ENCODE results near the gene STAG3. TPM values are rescaled to one million over a fixed set of nuclear protein-coding genes. Genes with fewer than 3 reads are reported as not detected.

Gene STAG3
- total and polyA plus RNA-seq, 2 donors (not counting 1 experiment from before 2014, with no cell fraction given): 24.8 to 33.4 TPM

DNA sequence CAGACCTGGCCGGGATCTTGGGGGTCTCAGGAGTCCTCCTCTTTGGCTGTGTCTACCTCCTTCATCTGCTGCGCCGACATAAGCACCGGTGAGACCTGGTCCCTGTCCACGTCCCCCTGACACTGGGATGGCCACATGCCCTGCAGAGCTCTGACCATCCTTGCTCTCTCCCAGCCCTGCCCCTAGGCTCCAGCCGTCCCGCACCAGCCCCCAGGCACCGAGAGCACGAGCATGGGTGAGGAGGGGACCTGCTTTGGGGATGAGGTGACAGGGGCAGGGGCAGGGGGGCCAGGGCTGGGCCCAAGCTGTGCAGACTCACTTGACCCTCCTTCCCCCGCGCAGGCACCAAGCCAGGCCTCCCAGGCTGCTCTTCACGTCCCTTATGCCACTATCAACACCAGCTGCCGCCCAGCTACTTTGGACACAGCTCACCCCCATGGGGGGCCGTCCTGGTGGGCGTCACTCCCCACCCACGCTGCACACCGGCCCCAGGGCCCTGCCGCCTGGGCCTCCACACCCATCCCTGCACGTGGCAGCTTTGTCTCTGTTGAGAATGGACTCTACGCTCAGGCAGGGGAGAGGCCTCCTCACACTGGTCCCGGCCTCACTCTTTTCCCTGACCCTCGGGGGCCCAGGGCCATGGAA is 43.0 kb downstream of the STAG3 start:
- intact Hi-C loops (cut with micrococcal nuclease): loop anchor here (2.0 to 5.0 kb wide), 3 partner anchors 44 to 138 kb away; partner anchors contain the start of genes GPC2, LAMTOR4, STAG3 and ZNF3
- ATAC-seq (ENCODE audit: low read depth): no peak
- WGBS (ENCODE audit: insufficient coverage): 54% methylated on average over 16 of the region's 22 CpGs

More for the DNA sequence above, 43.0 kb downstream of the STAG3 start:
- no peak for DNase-seq
- no peaks in the 10 kb centered on the region for H3K27me3 Mint-ChIP-seq
- Histone ChIP-seq H3K9me3 (ENCODE audit: control extremely low read depth in 1 of 3, control insufficient read depth in 2 of 3, insufficient read depth in 1 of 3, low read length in 2 of 3) (no peaks in the 10 kb centered on the region), H2AFZ (ENCODE audit: insufficient read depth, low read depth, low read length, poor library complexity, severe bottlenecking) (peak overlapping the region; percentile 24), H3K36me3 (replicated peaks in 1 of 2; ENCODE audit: control extremely low read depth in 1 of 2, control insufficient read depth in 1 of 2, extremely low read depth in 1 of 2, insufficient read depth in 2 of 2, low read length in 1 of 2) (peaks cover 0 to 11% of the 10 kb centered on the region in 2 experiments), H3K79me2 (ENCODE audit: control insufficient read depth, insufficient read depth, low read length) (peaks cover 47% of the 10 kb centered on the region), H3K27me3 (replicated peaks in 1 of 4; ENCODE audit: control extremely low read depth in 1 of 4, control insufficient read depth in 3 of 4, insufficient read depth in 4 of 4, low read length in 3 of 4) (no peaks in the 10 kb centered on the region), H3K4me3 (ENCODE audit: control extremely low read depth in 1 of 5, extremely low read depth in 1 of 5, insufficient read depth in 1 of 5, low read depth in 2 of 5, low read length in 4 of 5) (peak overlapping the region in 4 of 5 experiments; percentile 53 to 65 (median 64)), H3K4me1 (ENCODE audit: control insufficient read depth in 2 of 2, insufficient read depth in 2 of 2, low read length in 2 of 2) (peaks cover 45 to 54% of the 10 kb centered on the region in 2 donors), H3K9ac (ENCODE audit: low read length) (peak overlapping the region; percentile 71), H3K4me2 (replicated peaks; ENCODE audit: low read depth, low read length, poor library complexity, severe bottlenecking) (peak overlapping the region; percentile 72), H3K27ac (ENCODE audit: low read length in 2 of 2) (peak overlapping the region; percentile 97 to 100), H4K20me1 (ENCODE audit: control insufficient read depth, insufficient read depth, low read length, poor library complexity, severe bottlenecking) (no peaks in the 10 kb centered on the region)
- POLR2A ChIA-PET: interaction anchor here (0.6 to 2.1 kb wide), 5 partner anchors 10 to 230 kb away, joined by 4 to 11 read pairs (median 4); partner anchors contain the start of gene LAMTOR4
- H3K27ac Mint-ChIP-seq: peak overlapping the region; percentile 95
- CTCF ChIA-PET: interaction anchor here (0.7 to 9.7 kb wide), 8 partner anchors 10 to 187 kb away, joined by 3 to 93 read pairs (median 6); no protein-coding TSS in a partner anchor
- TF ChIP-seq, protein P1, sequence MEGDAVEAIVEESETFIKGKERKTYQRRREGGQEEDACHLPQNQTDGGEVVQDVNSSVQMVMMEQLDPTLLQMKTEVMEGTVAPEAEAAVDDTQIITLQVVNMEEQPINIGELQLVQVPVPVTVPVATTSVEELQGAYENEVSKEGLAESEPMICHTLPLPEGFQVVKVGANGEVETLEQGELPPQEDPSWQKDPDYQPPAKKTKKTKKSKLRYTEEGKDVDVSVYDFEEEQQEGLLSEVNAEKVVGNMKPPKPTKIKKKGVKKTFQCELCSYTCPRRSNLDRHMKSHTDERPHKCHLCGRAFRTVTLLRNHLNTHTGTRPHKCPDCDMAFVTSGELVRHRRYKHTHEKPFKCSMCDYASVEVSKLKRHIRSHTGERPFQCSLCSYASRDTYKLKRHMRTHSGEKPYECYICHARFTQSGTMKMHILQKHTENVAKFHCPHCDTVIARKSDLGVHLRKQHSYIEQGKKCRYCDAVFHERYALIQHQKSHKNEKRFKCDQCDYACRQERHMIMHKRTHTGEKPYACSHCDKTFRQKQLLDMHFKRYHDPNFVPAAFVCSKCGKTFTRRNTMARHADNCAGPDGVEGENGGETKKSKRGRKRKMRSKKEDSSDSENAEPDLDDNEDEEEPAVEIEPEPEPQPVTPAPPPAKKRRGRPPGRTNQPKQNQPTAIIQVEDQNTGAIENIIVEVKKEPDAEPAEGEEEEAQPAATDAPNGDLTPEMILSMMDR (IDR thresholded peaks at IDR 0.05): no peak
- TF ChIP-seq EZH2 (IDR thresholded peaks at IDR 0.05; ENCODE audit: borderline replicate concordance, insufficient read depth, low read depth, low read length, poor library complexity, severe bottlenecking): no peak
- peak overlapping the region; percentile 85 for H3K4me3 Mint-ChIP-seq
- peaks cover 78% of the 10 kb centered on the region for H3K4me1 Mint-ChIP-seq
- no peaks in the 10 kb centered on the region for H3K9me3 Mint-ChIP-seq (ENCODE audit: insufficient read depth)
